GM12878 (cell line): ENCODE measurements around the gene CARHSP1. TPM values are rescaled to one million over a fixed set of nuclear protein-coding genes. Genes with fewer than 3 reads are reported as not detected.
A peak's percentile ranks its signal among the peaks of the same experiment; 100 is the strongest.

Experiments used
- ATAC-seq: fragments of 200-7000 bp; cut with Tn5 transposase; 3 replicates; pipeline ENCODE4 v1.9.1; 2020; ENCODE audit warnings: mild to moderate bottlenecking, moderate library complexity
- BruUV-seq: library from RNA; stranded (reverse); fragments of 400-500 nt; replicated peaks from 2 replicates; lab custom pipeline; 2021; lab: Mats Ljungman, UMichigan
- CTCF ChIA-PET: fragments of 300-600 bp; sonication (Branson Sonifier 250); formaldehyde crosslinking; extraction: SDS; loops from one replicate; lab custom pipeline; 2021; ENCODE audit warnings: inconsistent platforms; lab: Yijun Ruan, JAX
- POLR2A ChIA-PET: fragments of 350-600 bp; formaldehyde crosslinking; extraction: SDS; loops from one replicate; lab custom pipeline; 2021; ENCODE audit warnings: inconsistent platforms; lab: Charles Lee
- RAD21 ChIA-PET: fragments of 300-600 bp; sonication (Branson Sonifier 250); formaldehyde crosslinking; loops from one replicate; lab custom pipeline; 2023; ENCODE audit warnings: antibody characterized with exemption; ENCODE audit not compliant: unreplicated experiment; lab: Charles Lee
- SMC1A ChIA-PET: fragments of 300-600 bp; sonication (Branson Sonifier 250); formaldehyde crosslinking; loops from one replicate; lab custom pipeline; 2023; ENCODE audit not compliant: unreplicated experiment, uncharacterized antibody; lab: Charles Lee
- DNase-seq: peaks from one replicate; pipeline ENCODE4 v3.0.0-alpha.2; 2011; ENCODE audit warnings: low read depth, low spot score
- FAIRE-seq: peaks from 3 replicates; lab custom pipeline; 2011; peaks lifted over from hg19 to GRCh38; lab: Jason Lieb, UNC
- H2AFZ ChIP-seq: 2 replicates; pipeline ENCODE4 v1.6.0; 2011; ENCODE audit warnings: low read depth, low read length, control low read depth; ENCODE audit not compliant: control insufficient read depth
- H3K27ac ChIP-seq: 2 replicates; pipeline ENCODE4 v1.5.1; 2011; ENCODE audit warnings: control low read depth; ENCODE audit not compliant: control insufficient read depth, insufficient read depth
- H3K27me3 ChIP-seq, 2 experiments: replicated peaks in 1 of 2; 2 replicates each; pipeline versions ENCODE4 v1.6.0 to v1.6.1; 2011; ENCODE audit warnings: low read length in 1 of 2; ENCODE audit not compliant: control insufficient read depth in 2 of 2, insufficient read depth in 2 of 2
- H3K36me3 ChIP-seq, 2 experiments: 2 replicates each; pipeline ENCODE4 v1.5.1; 2011; ENCODE audit warnings: low read length in 1 of 2; ENCODE audit not compliant: control insufficient read depth in 2 of 2, insufficient read depth in 2 of 2
- H3K4me1 ChIP-seq: 2 replicates; pipeline ENCODE4 v1.6.1; 2011; ENCODE audit warnings: mild to moderate bottlenecking, low read length, moderate library complexity, mixed read lengths; ENCODE audit not compliant: control insufficient read depth, insufficient read depth
- H3K4me2 ChIP-seq: 2 replicates; pipeline ENCODE4 v1.6.0; 2011; ENCODE audit warnings: control low read depth; ENCODE audit not compliant: control insufficient read depth, insufficient read depth
- H3K4me3 ChIP-seq: fragments of 200-600 bp; sonication (generic); 2 replicates; pipeline ENCODE4 v1.5.1; 2016
- H3K79me2 ChIP-seq: 2 replicates; pipeline ENCODE4 v1.6.0; 2011; ENCODE audit warnings: low read length; ENCODE audit not compliant: control insufficient read depth, insufficient read depth
- H3K9ac ChIP-seq: 2 replicates; pipeline ENCODE4 v1.8.0; 2011; ENCODE audit warnings: low read length, control low read depth, mixed read lengths; ENCODE audit not compliant: control insufficient read depth, insufficient read depth
- H3K9me3 ChIP-seq: replicated peaks from 3 replicates; pipeline ENCODE4 v1.5.1; 2011; ENCODE audit warnings: mild to moderate bottlenecking, low read length; ENCODE audit not compliant: control insufficient read depth, insufficient read depth
- H4K20me1 ChIP-seq: 2 replicates; pipeline ENCODE4 v1.6.0; 2011; ENCODE audit not compliant: control insufficient read depth, insufficient read depth
- BMI1 ChIP-seq: fragments of 450-650 bp; IDR thresholded peaks from 2 replicates; pipeline ENCODE4 v1.6.1; 2016; ENCODE audit warnings: mild to moderate bottlenecking, moderate library complexity, borderline replicate concordance
- CBFB ChIP-seq: IDR thresholded peaks from 2 replicates; pipeline ENCODE4 v1.6.1; 2016; ENCODE audit warnings: antibody characterized with exemption, low read depth
- CTCF ChIP-seq, 3 experiments: IDR thresholded peaks in 2 of 3; conservative IDR thresholded peaks in 1 of 3; 2 replicates each; pipeline ENCODE4 v1.5.1; 2011; ENCODE audit warnings: low read depth in 3 of 3, low read length in 3 of 3, mild to moderate bottlenecking in 3 of 3, control low read depth in 2 of 3, moderate library complexity in 2 of 3, inconsistent platforms in 1 of 3, mixed read lengths in 1 of 3; ENCODE audit not compliant: control insufficient read depth in 2 of 3, insufficient read depth in 1 of 3; ENCODE audit errors: extremely low read depth in 1 of 3
- E4F1 ChIP-seq: fragments of 450-650 bp; IDR thresholded peaks from 2 replicates; pipeline ENCODE4 v1.6.1; 2018; ENCODE audit warnings: borderline replicate concordance, mild to moderate bottlenecking; ENCODE audit not compliant: partially characterized antibody
- EED ChIP-seq: sonication (generic); IDR thresholded peaks from 2 replicates; pipeline ENCODE4 v1.6.1; 2016; ENCODE audit warnings: antibody characterized with exemption, low read depth
- EP300 ChIP-seq, 2 experiments: fragments of 150-350 bp in 1 of 2; IDR thresholded peaks; 2 replicates each; pipeline ENCODE4 v1.6.1; 2011 to 2012; ENCODE audit warnings: low read depth in 2 of 2, low read length in 2 of 2, borderline replicate concordance in 1 of 2, improper control_type of control experiment in 1 of 2, inconsistent platforms in 1 of 2; ENCODE audit not compliant: control insufficient read depth in 1 of 2
- MTA2 ChIP-seq: fragments of 450-650 bp; IDR thresholded peaks from 2 replicates; pipeline ENCODE4 v1.6.1; 2016; ENCODE audit warnings: low read depth, mild to moderate bottlenecking, moderate library complexity
- MXI1 ChIP-seq: fragments of 150-350 bp; IDR thresholded peaks from 2 replicates; pipeline ENCODE4 v1.6.1; 2011; ENCODE audit warnings: low read depth, mild to moderate bottlenecking, inconsistent platforms, low read length, improper control_type of control experiment
- NR2C2 ChIP-seq: IDR thresholded peaks from 2 replicates; pipeline ENCODE4 v1.6.1; 2011; ENCODE audit warnings: borderline replicate concordance, low read depth; ENCODE audit not compliant: control insufficient read depth, insufficient read length
- SMAD1 ChIP-seq: fragments of 450-650 bp; IDR thresholded peaks from 2 replicates; pipeline ENCODE4 v1.6.1; 2018; ENCODE audit warnings: mild to moderate bottlenecking, low read depth; ENCODE audit not compliant: partially characterized antibody
- TAF1 ChIP-seq: IDR thresholded peaks from 2 replicates; pipeline ENCODE4 v1.6.1; 2011; ENCODE audit warnings: mild to moderate bottlenecking, low read depth, low read length, borderline replicate concordance
- TCF3 ChIP-seq: IDR thresholded peaks from 2 replicates; pipeline ENCODE4 v1.6.1; 2012; ENCODE audit warnings: low read depth, mild to moderate bottlenecking, low read length, borderline replicate concordance; ENCODE audit not compliant: insufficient read depth
- TCF7 ChIP-seq: IDR thresholded peaks from 2 replicates; pipeline ENCODE4 v1.6.1; 2014; ENCODE audit warnings: antibody characterized with exemption, borderline replicate concordance
- ZNF207 ChIP-seq: fragments of 450-650 bp; IDR thresholded peaks from 2 replicates; pipeline ENCODE4 v1.6.1; 2014; ENCODE audit warnings: antibody characterized with exemption, mild to moderate bottlenecking, borderline replicate concordance
- WGBS: methylation state at CpG from one replicate; pipeline ENCODE4 v1.1.6; 2016; ENCODE audit warnings: low lambda C conversion rate; ENCODE audit not compliant: insufficient replicate concordance, insufficient coverage; ENCODE audit errors: missing lambda C conversion rate; 5-methylcytosine and 5-hydroxymethylcytosine counted together
- in situ Hi-C: fragments of 300-500 bp; cut with MboI; formaldehyde crosslinking; loops from 9 replicates; pipeline ENCODE4 v1.14.3; 2018; ENCODE audit warnings: mixed read lengths
- intact Hi-C: fragments of 100-400 bp; cut with micrococcal nuclease; formaldehyde crosslinking; loops from one replicate; pipeline ENCODE4 v1.14.2; 2022; ENCODE audit not compliant: unreplicated experiment
- polyA plus RNA-seq, 11 experiments: library from polyadenylated mRNA; depleted of rRNA in 4 of 11; unstranded in 6 of 11; stranded (reverse) in 5 of 11; fragments of >200 nt; fragmentation: Nextera tagmentation in 4 of 11; fragmentation: Illumina TruSeq in 1 of 11; extraction: Ambion mirVana in 4 of 11; extraction: Trizol in 1 of 11; gene quantifications; 1 replicate in 1 of 11; 2 replicates in 10 of 11; pipeline versions ENCODE4 v1.2.1 to v1.2.3, GENCODE V29; 2011 to 2016; ENCODE audit warnings: inconsistent platforms in 2 of 11, missing spikeins in 2 of 11, low read depth in 1 of 11
- total RNA-seq, 4 experiments: library from RNA; depleted of rRNA in 3 of 4; stranded (reverse); fragments of >200 nt in 3 of 4; fragmentation: Illumina TruSeq in 1 of 4; extraction: Trizol in 1 of 4; gene quantifications; 2 replicates each; pipeline versions ENCODE4 v1.2.1 to v1.2.3, GENCODE V29; 2013 to 2021

CARHSP1 gene
- total and polyA plus RNA-seq, 10 of the 15 experiments (the other 5 are each of a cell fraction or from before 2014, with no cell fraction given): 5.5 to 112 (median 67.0) TPM

- 26% methylated on average over 31 of the region's 37 CpGs for WGBS
- in situ Hi-C loops: no loop called here
- peak overlapping the region; percentile 63 for H3K4me3 ChIP-seq
- H3K9me3 ChIP-seq: no peaks in the 10 kb centered on the region
- H3K4me1 ChIP-seq: peaks cover 30% of the 10 kb centered on the region
- RAD21 ChIA-PET: interaction anchor here (0.6 to 3.9 kb wide), 24 partner anchors 9 to 300 kb away, joined by 3 to 44 read pairs (median 4); partner anchors contain the start of genes HAPSTR1, LITAFD, PMM2 and TMEM186
- H3K27ac ChIP-seq: peak overlapping the region; percentile 65
- SMC1A ChIA-PET: interaction anchor here (0.9 to 4.4 kb wide), 8 partner anchors 11 to 212 kb away, joined by 3 to 29 read pairs (median 3); partner anchors contain the start of gene LITAFD
- CTCF ChIA-PET: interaction anchor here (0.6 to 3.1 kb wide), 5 partner anchors 11 to 51 kb away, joined by 3 to 30 read pairs (median 4); no protein-coding TSS in a partner anchor
- H2AFZ ChIP-seq: peak overlapping the region; percentile 64
- intact Hi-C loops: loop anchor here (1.0 kb wide), 1 partner anchor 23 kb away; no protein-coding TSS in a partner anchor
- FAIRE-seq: no peak
- TSS peak; percentile 93 for BruUV-seq
- peaks cover 38% of the 10 kb centered on the region for H3K79me2 ChIP-seq
- peaks cover 2 to 4% of the 10 kb centered on the region in 2 experiments; a peak in 2 of 4 replicates for H3K36me3 ChIP-seq
- H3K4me2 ChIP-seq: peak overlapping the region; percentile 66
- 0 out of 2 replicates have a peak, but pooled peaks cover under 1% of the 10 kb centered on the region for H4K20me1 ChIP-seq
- ATAC-seq: no peak
- H3K27me3 ChIP-seq: no peaks in the 10 kb centered on the region
- no peak for DNase-seq
- POLR2A ChIA-PET: interaction anchor here (0.6 to 2.2 kb wide), 13 partner anchors 9 to 222 kb away, joined by 3 to 8 read pairs (median 4); partner anchors contain the start of genes HAPSTR1, PMM2 and TMEM186
- peak overlapping the region; percentile 69; the same call in 1 of the 2 replicates for H3K9ac ChIP-seq
- TF ChIP-seq CBFB (no peak), EP300 (IDR thresholded peaks at IDR 0.05; ENCODE audit: borderline replicate concordance in 1 of 2, control insufficient read depth in 1 of 2, low read depth in 2 of 2, low read length in 2 of 2) (no peak; a peak in 1 of 4 replicates), TCF3 (0 out of 2 replicates have a peak, but pooled peaks have one; percentile 26), BMI1 (no peak), CTCF (IDR thresholded peaks at IDR 0.05 in 2 of 3, conservative IDR thresholded peaks at IDR 0.05 in 1 of 3; ENCODE audit: control insufficient read depth in 2 of 3, extremely low read depth in 1 of 3, insufficient read depth in 1 of 3, low read depth in 3 of 3, low read length in 3 of 3) (peak in 2 of 3 experiments; percentile 3 to 15; a peak in 1 of 6 replicates), EED (no peak), TAF1 (no peak), TCF7 (no peak), NR2C2 (no peak), SMAD1 (peak; percentile 33), ZNF207 (no peak), MXI1 (peak; percentile 46), MTA2 (no peak), E4F1 (no peak)
Observed at GRCh38 chr16:8869212-8869987, 594 bp upstream of the CARHSP1 start.
